DOHH2 (cell line): ENCODE results near the gene TFCP2.

ENCODE experiments used
- CTCF ChIP-seq: fragments of 200-600 bp; sonication (generic); IDR thresholded peaks from one replicate; pipeline ENCODE4 v1.5.1; 2014; ENCODE audit warnings: antibody characterized with exemption, mild to moderate bottlenecking, low read depth, low read length; ENCODE audit not compliant: poor library complexity, severe bottlenecking
- EZH2phosphoT487 ChIP-seq: fragments of 200-600 bp; sonication (generic); IDR thresholded peaks from 2 replicates; pipeline ENCODE4 v1.6.1; 2017; ENCODE audit warnings: borderline replicate concordance, mild to moderate bottlenecking, antibody characterized with exemption, low read length, moderate library complexity, mixed read lengths

- TF ChIP-seq CTCF (no peak), EZH2phosphoT487 (no peak)
Measured at GRCh38 chr12:51202718-51203117, 29.8 kb upstream of the TFCP2 start.
